ENCODE data around the gene GPALPP1.

GRCh38 chr13:45011198-45011597 lies 21.9 kb downstream of the GPALPP1 start:
- TF ChIP-seq EZH2 (IDR thresholded peaks at IDR 0.05) (no peak), EZH2phosphoT487 (IDR thresholded peaks at IDR 0.05) (no peak)
- TF ChIP-seq, protein P1, sequence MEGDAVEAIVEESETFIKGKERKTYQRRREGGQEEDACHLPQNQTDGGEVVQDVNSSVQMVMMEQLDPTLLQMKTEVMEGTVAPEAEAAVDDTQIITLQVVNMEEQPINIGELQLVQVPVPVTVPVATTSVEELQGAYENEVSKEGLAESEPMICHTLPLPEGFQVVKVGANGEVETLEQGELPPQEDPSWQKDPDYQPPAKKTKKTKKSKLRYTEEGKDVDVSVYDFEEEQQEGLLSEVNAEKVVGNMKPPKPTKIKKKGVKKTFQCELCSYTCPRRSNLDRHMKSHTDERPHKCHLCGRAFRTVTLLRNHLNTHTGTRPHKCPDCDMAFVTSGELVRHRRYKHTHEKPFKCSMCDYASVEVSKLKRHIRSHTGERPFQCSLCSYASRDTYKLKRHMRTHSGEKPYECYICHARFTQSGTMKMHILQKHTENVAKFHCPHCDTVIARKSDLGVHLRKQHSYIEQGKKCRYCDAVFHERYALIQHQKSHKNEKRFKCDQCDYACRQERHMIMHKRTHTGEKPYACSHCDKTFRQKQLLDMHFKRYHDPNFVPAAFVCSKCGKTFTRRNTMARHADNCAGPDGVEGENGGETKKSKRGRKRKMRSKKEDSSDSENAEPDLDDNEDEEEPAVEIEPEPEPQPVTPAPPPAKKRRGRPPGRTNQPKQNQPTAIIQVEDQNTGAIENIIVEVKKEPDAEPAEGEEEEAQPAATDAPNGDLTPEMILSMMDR (IDR thresholded peaks at IDR 0.05), result no peak
